Muscle layer of colon (tissue), 2 donors: ENCODE data around the gene GALNT15.

Source experiments
- H3K27ac ChIP-seq: one replicate; pipeline ENCODE4 v1.7.0; 2013; ENCODE audit warnings: low read depth, mild to moderate bottlenecking, low read length, moderate library complexity
- H3K27me3 ChIP-seq, 2 donors: one replicate each; pipeline ENCODE4 v1.7.0; 2013; ENCODE audit warnings: low read length in 2 of 2, mild to moderate bottlenecking in 2 of 2; ENCODE audit not compliant: insufficient read depth in 2 of 2, control insufficient read depth in 1 of 2
- H3K36me3 ChIP-seq: one replicate; pipeline ENCODE4 v1.7.0; 2013; ENCODE audit warnings: mild to moderate bottlenecking, low read length; ENCODE audit not compliant: insufficient read depth
- H3K4me1 ChIP-seq: one replicate; pipeline ENCODE4 v1.7.0; 2013; ENCODE audit warnings: mild to moderate bottlenecking, low read length; ENCODE audit not compliant: insufficient read depth
- H3K4me3 ChIP-seq, 2 donors: one replicate each; pipeline ENCODE4 v1.7.0; 2013; ENCODE audit warnings: low read length in 2 of 2, low read depth in 1 of 2, mild to moderate bottlenecking in 1 of 2, moderate library complexity in 1 of 2
- H3K9ac ChIP-seq: one replicate; pipeline ENCODE4 v1.7.0; 2013; ENCODE audit warnings: low read length
- H3K9me3 ChIP-seq: one replicate; pipeline ENCODE4 v1.7.0; 2013; ENCODE audit warnings: mild to moderate bottlenecking, low read length
- donor health status: abdominal sarcoma.
- donor health status: Adenocarcinoma of cecum.

Gene GALNT15

DNA sequence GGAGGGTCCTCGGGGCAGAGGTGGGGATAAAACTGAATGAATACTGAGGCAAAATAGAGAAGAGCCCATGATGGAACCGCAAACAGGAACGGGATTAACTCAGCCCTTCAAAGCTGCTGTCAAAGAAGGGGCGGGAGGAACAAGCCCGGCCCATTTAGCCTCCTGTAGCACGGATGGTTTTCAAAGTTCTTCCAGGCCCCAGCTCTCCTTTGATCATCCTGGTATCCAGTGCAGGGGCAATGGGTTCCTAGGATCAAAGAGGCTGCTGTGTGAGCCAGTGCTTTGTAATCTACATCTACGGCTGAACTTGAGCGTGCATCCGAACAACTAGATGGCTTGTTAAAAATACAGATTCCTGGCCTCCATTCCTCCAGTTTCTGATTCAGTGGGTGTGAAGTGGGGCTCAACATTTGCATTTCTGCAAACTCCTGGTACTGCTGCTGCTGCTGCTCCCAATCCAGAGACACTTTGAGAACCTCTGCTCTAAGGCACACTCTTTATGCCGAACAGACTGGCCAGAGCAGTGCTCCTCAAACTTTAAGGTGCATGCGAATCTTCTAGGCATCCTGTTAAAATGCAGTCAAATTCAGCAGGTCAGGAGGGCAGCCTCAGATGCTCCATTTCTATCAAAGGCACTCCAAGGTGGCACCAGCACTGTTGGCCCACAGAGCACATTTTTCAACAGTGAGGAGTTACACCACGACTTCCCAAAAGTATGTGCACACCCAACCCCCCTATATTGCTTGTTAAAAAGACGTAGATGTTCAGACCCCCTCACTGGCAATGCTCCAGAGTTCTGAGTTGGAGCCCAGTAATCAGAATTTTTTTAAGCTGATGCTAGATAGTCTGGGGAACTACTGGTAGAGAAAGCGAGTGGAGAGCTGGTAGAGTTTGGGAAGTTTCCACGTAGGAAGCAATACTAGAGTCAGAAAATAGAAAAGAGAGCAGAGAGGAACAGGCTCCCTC is 5.6 kb downstream of the GALNT15 start:
- no peak overlapping the region for H3K4me3 ChIP-seq
- H3K4me1 ChIP-seq: peaks cover 28% of the 10 kb centered on the region
- H3K27me3 ChIP-seq: no peaks in the 10 kb centered on the region
- no peaks in the 10 kb centered on the region for H3K36me3 ChIP-seq
- no peak overlapping the region for H3K27ac ChIP-seq
- no peaks in the 10 kb centered on the region for H3K9me3 ChIP-seq
- no peak overlapping the region for H3K9ac ChIP-seq

DNA sequence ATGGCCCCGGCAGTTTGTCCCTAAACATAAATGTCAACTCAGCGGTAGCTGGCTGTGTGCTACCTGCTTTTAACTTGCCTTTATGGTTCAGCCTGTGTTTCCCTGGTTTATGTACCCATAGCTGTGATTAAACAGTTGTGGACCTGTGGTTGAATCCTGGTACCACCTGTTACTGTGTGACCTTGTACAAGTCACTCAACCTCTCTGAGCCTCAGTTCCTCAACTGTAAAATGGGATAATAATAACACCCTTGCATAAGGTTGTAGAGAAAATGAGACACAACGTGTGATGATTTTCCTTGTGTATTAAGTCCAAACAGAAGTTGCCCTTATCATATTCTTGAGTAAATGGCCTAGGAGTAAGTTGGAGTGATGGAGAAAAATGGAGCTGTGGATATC is 6.3 kb downstream of the GALNT15 start:
- Histone ChIP-seq H3K4me3 (no peak overlapping the region), H3K9ac (no peak overlapping the region), H3K27me3 (no peaks in the 10 kb centered on the region), H3K9me3 (no peaks in the 10 kb centered on the region), H3K4me1 (peaks cover 26% of the 10 kb centered on the region), H3K27ac (no peak overlapping the region), H3K36me3 (no peaks in the 10 kb centered on the region)

DNA sequence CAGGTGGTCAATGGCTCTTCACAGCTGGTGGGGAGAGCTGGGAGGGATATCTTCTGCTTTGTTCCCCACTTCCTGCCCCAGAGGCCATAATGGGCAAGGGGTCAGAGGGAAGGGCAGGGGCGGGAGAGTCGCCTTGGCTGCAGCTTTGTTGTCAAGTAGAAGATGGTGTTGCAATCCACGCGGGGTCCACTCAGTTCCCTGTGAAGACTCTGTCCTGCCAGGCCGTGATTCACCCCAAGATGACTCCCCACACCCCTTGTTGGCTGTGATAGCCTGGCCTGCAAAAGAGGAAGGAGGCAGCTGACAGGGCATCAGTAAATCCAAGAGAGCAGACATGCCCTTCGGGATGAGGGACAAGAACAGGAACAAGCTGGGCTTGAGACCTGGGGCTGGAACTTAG is 6.9 kb downstream of the GALNT15 start:
- no peaks in the 10 kb centered on the region for H3K36me3 ChIP-seq
- H3K4me3 ChIP-seq: no peak overlapping the region
- no peaks in the 10 kb centered on the region for H3K27me3 ChIP-seq
- peaks cover 26% of the 10 kb centered on the region for H3K4me1 ChIP-seq
- no peak overlapping the region for H3K9ac ChIP-seq
- no peak overlapping the region for H3K27ac ChIP-seq
- H3K9me3 ChIP-seq: no peaks in the 10 kb centered on the region

DNA sequence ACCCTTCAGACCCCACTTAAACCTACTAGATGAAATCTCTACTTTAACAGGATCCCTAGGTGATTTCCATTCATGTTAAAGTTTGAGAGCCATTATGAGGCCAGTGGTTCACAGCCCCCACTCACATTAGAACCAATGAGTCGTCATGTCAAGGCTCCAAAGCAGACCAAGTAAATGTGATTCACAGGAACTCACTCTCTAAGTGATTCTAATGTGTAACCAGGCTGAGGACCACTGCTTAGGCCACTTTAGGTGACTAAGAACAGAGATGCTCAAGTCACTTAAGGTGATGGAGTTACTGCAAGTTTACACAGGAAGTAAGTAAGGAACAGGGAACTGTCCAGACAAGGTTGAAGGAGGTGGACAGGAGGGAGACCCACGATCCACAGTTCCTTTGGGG is 7.7 kb downstream of the GALNT15 start:
- H3K36me3 ChIP-seq: no peaks in the 10 kb centered on the region
- peaks cover 26% of the 10 kb centered on the region for H3K4me1 ChIP-seq
- no peak overlapping the region for H3K4me3 ChIP-seq
- H3K9me3 ChIP-seq: no peaks in the 10 kb centered on the region
- H3K27me3 ChIP-seq: no peaks in the 10 kb centered on the region
- no peak overlapping the region for H3K27ac ChIP-seq
- H3K9ac ChIP-seq: no peak overlapping the region

DNA sequence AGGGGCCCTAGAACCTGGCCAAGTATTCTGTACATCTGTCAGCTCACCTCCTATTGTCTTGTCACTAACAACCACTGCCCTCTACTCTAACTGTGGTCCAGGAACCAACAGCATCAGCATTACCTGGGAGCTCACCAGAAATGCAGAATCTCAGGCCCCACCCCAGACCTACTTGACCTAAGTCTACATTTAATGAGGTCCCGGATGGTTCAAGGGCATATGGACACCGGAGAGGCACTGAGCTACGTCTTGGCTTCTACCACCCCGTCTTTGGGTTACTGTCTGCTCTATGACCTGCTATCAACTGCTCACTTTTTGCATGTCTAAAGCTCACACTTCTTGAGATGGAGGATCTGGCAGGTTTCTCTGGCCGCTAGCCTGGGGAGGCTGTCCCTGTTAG is 8.1 kb downstream of the GALNT15 start:
- Histone ChIP-seq H3K27ac (no peak overlapping the region), H3K9me3 (no peaks in the 10 kb centered on the region), H3K36me3 (no peaks in the 10 kb centered on the region), H3K4me3 (no peak overlapping the region), H3K9ac (no peak overlapping the region), H3K4me1 (peaks cover 26% of the 10 kb centered on the region), H3K27me3 (no peaks in the 10 kb centered on the region)

DNA sequence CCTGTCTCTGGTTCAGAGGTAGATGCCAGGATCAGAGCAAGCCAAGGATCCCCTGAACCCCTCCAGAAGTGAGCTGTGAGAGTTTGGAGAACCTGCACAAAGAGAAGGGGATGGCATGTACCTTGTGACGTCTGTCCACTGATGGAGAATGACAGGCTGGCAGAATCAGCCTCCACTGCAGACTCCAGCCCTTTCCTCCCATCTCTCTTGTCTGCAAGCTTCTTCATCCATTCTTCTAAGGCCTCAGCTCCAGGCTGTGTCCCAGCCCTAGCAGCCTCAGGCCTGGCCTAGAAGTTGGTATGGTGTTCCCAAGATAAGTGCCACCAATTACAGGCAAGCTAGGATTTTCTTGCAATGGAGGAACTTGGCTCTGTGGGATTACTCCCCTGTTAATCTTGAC is 8.6 kb downstream of the GALNT15 start:
- Histone ChIP-seq H3K36me3 (no peaks in the 10 kb centered on the region), H3K4me3 (no peak overlapping the region), H3K27ac (no peak overlapping the region)

DNA sequence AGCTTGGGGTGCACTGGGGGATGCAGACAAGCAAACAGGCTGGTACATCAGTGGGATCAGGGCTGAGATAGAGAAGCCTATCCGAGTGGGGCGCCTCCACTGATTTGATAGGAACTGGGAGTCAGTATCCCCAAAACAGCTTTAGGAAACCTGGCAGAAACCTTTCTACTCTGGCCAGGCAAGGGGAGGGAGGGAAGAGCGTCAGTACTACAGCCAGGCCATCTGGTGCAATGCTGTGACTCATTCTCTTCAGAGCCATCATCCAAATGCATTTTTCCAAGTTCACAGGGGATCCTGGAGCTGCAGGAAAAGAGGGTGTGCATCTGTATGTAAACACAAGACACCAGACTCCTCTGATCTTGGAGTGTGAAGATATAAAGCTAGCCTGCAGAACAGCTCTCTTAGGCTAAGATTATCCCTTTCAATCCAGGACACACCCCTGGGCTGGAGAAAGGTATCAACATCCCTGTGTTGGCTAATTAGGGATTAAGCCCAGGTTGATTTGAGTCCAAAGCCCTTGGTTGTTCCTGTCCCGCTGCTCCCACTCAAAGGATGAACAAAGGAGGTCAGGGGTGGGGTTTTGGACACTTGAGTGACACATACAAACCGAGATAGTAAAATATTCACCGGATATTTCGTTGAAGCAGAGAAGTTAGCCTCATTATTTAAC is 9.3 kb downstream of the GALNT15 start:
- Histone ChIP-seq H3K9ac (no peak overlapping the region), H3K4me3 (no peak overlapping the region), H3K4me1 (peaks cover 15% of the 10 kb centered on the region), H3K36me3 (no peaks in the 10 kb centered on the region), H3K27me3 (no peaks in the 10 kb centered on the region), H3K9me3 (no peaks in the 10 kb centered on the region), H3K27ac (no peak overlapping the region)

More for the DNA sequence above, 8.6 kb downstream of the GALNT15 start:
- H3K9ac ChIP-seq: no peak overlapping the region
- no peaks in the 10 kb centered on the region for H3K9me3 ChIP-seq
- H3K4me1 ChIP-seq: peaks cover 22% of the 10 kb centered on the region
- H3K27me3 ChIP-seq: no peaks in the 10 kb centered on the region

DNA sequence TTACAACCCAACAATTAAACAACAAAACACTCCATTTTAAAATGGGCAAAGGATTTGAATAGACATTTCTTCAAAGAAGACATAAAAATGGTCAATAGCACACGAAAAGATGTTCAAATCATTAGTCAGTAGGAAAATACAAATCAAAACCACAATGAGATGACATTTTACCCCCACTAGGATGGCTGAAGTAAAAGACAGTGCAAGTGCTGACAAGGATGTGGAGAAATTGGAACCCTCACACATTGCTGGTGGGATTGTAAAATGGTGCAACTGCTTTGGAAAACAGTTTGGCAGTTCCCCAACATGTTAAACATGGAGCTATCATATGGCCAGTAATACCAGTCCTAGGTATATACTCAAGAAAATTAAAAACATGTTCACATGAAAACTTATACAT is 11.6 kb downstream of the GALNT15 start:
- no peak overlapping the region for H3K4me3 ChIP-seq
- H3K36me3 ChIP-seq: no peaks in the 10 kb centered on the region
- H3K4me1 ChIP-seq: peaks cover 14% of the 10 kb centered on the region
- no peak overlapping the region for H3K9ac ChIP-seq
- no peaks in the 10 kb centered on the region for H3K9me3 ChIP-seq
- H3K27me3 ChIP-seq: no peaks in the 10 kb centered on the region
- no peak overlapping the region for H3K27ac ChIP-seq

DNA sequence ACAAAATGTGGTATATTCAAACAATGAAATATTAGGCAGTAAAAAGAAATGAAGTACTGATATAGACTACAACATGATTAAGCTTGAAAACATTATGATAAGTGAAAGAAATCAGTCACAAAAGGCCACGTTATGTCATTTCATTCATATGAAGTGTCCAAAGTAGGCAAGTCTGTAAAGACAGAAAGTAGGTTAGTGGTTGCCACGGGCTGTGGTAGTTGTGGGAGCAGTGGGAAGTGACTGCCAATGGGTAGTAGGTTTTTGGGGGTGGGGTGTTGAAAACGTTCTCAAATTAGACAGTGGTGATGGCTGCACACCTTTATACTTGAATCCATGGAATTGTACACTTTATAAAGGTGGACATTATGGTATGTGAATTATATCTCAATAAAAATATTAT is 12.1 kb downstream of the GALNT15 start:
- no peak overlapping the region for H3K9ac ChIP-seq
- no peak overlapping the region for H3K4me3 ChIP-seq

DNA sequence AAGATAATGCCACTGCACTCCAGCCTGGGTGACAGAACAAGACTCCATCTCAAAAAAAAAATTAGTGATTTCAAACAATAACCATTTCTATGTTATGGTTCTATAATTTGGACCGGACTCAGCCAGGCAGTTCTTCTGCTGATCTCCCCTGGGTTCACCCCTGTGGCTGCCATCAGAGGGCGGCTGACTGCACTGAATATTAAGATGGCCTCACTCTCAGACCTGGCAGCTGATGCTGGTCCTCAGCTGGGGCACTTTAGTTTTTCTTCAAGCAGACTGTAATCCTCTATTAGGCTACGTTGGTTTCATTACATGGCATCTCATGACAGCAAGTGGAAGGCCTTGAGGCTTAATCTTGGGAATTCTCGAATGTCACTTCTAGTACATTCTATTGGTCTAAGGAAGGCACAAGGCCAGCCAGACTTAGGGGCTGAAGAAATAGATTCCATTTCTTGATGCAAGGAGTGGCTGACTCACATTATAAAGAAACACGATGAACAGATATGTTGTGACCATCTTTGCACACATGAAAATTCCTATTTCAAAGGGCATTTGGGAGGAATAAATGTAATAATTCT is 12.8 kb downstream of the GALNT15 start:
- Histone ChIP-seq H3K27ac (no peak overlapping the region), H3K27me3 (no peaks in the 10 kb centered on the region), H3K36me3 (no peaks in the 10 kb centered on the region), H3K9ac (no peak overlapping the region), H3K4me1 (peaks cover 14% of the 10 kb centered on the region), H3K9me3 (no peaks in the 10 kb centered on the region), H3K4me3 (no peak overlapping the region)

More for the DNA sequence above, 12.1 kb downstream of the GALNT15 start:
- H3K9me3 ChIP-seq: no peaks in the 10 kb centered on the region
- H3K27me3 ChIP-seq: no peaks in the 10 kb centered on the region
- H3K36me3 ChIP-seq: no peaks in the 10 kb centered on the region
- H3K4me1 ChIP-seq: peaks cover 14% of the 10 kb centered on the region
- no peak overlapping the region for H3K27ac ChIP-seq

DNA sequence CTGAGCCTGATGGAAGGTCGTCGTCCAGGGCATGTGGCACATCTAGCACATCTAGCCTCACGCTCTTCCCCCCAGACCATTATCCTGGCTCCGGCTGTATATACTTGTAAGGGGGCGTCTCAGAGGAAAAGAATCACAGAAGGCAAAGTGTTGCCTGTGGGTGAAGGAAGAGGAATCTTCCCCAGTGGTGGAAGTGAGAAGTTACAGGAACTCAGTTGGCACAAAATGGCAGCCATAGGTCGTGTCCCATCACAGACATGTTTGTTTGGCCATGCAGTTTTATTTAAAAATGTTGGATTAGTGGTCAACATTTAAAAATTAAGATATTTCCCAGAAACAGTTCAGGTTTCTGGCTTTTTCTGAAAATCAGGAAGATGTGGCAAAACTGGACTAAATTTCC is 13.6 kb downstream of the GALNT15 start:
- H3K27ac ChIP-seq: no peak overlapping the region
- H3K4me1 ChIP-seq: peaks cover 14% of the 10 kb centered on the region
- no peaks in the 10 kb centered on the region for H3K9me3 ChIP-seq
- no peak overlapping the region for H3K9ac ChIP-seq
- no peaks in the 10 kb centered on the region for H3K27me3 ChIP-seq
- H3K4me3 ChIP-seq: no peak overlapping the region
- H3K36me3 ChIP-seq: no peaks in the 10 kb centered on the region
